HepG2 (cell line): ENCODE results near the gene ZNF394. TPM values are rescaled to one million over a fixed set of nuclear protein-coding genes. Genes with fewer than 3 reads are reported as not detected.

Experiments
- CENPX ChIP-seq: sonication (generic); formaldehyde crosslinking; IDR thresholded peaks from 2 replicates; pipeline ENCODE4 v1.9.0; 2021; ENCODE audit warnings: mild to moderate bottlenecking, missing genetic modification reagents, moderate library complexity
- ESRRA ChIP-seq: sonication (generic); formaldehyde crosslinking; IDR thresholded peaks from 2 replicates; pipeline ENCODE4 v1.5.1; 2020; ENCODE audit warnings: mild to moderate bottlenecking, low read depth, missing genetic modification reagents
- FUBP1 ChIP-seq: sonication (generic); formaldehyde crosslinking; IDR thresholded peaks from 2 replicates; pipeline ENCODE4 v1.5.1; 2020; ENCODE audit warnings: missing genetic modification reagents, mild to moderate bottlenecking, borderline replicate concordance
- GLMP ChIP-seq: sonication (generic); formaldehyde crosslinking; IDR thresholded peaks from 2 replicates; pipeline ENCODE4 v1.9.0; 2021; ENCODE audit warnings: missing genetic modification reagents, mild to moderate bottlenecking, borderline replicate concordance
- HNRNPLL ChIP-seq: fragments of 200-400 bp; formaldehyde crosslinking; IDR thresholded peaks from 2 replicates; pipeline ENCODE4 v1.6.1; 2017; ENCODE audit warnings: mild to moderate bottlenecking, low read depth, low read length; ENCODE audit not compliant: poor library complexity, severe bottlenecking
- MXD4 ChIP-seq: IDR thresholded peaks from 2 replicates; pipeline ENCODE4 v1.6.1; 2016; ENCODE audit warnings: mild to moderate bottlenecking, missing biosample characterization, missing genetic modification reagents
- PRPF4 ChIP-seq: fragments of 200-400 bp; formaldehyde crosslinking; IDR thresholded peaks from 2 replicates; pipeline ENCODE4 v1.6.1; 2016; ENCODE audit warnings: low read length, low read depth; ENCODE audit not compliant: poor library complexity, severe bottlenecking
- RELA ChIP-seq: sonication (generic); formaldehyde crosslinking; IDR thresholded peaks from 2 replicates; pipeline ENCODE4 v1.4.0; 2020; ENCODE audit warnings: missing genetic modification reagents
- SKIL ChIP-seq: sonication (generic); formaldehyde crosslinking; IDR thresholded peaks from 2 replicates; pipeline ENCODE4 v1.8.0; 2022; ENCODE audit warnings: missing genetic modification reagents, mild to moderate bottlenecking, moderate library complexity, borderline replicate concordance
- SPEN ChIP-seq: sonication (generic); formaldehyde crosslinking; IDR thresholded peaks from 2 replicates; pipeline ENCODE4 v1.5.1; 2020; ENCODE audit warnings: low read depth, mild to moderate bottlenecking, missing genetic modification reagents
- XRCC5 ChIP-seq: fragments of 200-400 bp; formaldehyde crosslinking; optimal IDR thresholded peaks from 2 replicates; pipeline ENCODE3; 2017; ENCODE audit warnings: mild to moderate bottlenecking, low read length
- ZFY ChIP-seq: sonication (generic); formaldehyde crosslinking; IDR thresholded peaks from 2 replicates; pipeline ENCODE4 v1.4.0; 2020; ENCODE audit warnings: missing genetic modification reagents
- ZKSCAN5 ChIP-seq: sonication (generic); formaldehyde crosslinking; IDR thresholded peaks from 2 replicates; pipeline ENCODE4 v1.5.1; 2020; ENCODE audit warnings: mild to moderate bottlenecking, missing genetic modification reagents
- ZNF235 ChIP-seq: sonication (generic); formaldehyde crosslinking; IDR thresholded peaks from 2 replicates; pipeline ENCODE4 v1.8.1; 2023; ENCODE audit warnings: mild to moderate bottlenecking, missing genetic modification reagents, borderline replicate concordance
- ZNF335 ChIP-seq: sonication (generic); formaldehyde crosslinking; IDR thresholded peaks from 2 replicates; pipeline ENCODE4 v1.4.0; 2020; ENCODE audit warnings: missing genetic modification reagents
- ZNF451 ChIP-seq: sonication (generic); formaldehyde crosslinking; IDR thresholded peaks from 2 replicates; pipeline ENCODE4 v1.5.0; 2020; ENCODE audit warnings: mild to moderate bottlenecking, missing genetic modification reagents
- ZNF558 ChIP-seq: sonication (generic); formaldehyde crosslinking; IDR thresholded peaks from 2 replicates; pipeline ENCODE4 v1.9.0; 2022; ENCODE audit warnings: mild to moderate bottlenecking, missing genetic modification reagents, borderline replicate concordance
- ZNF710 ChIP-seq: sonication (generic); formaldehyde crosslinking; IDR thresholded peaks from 2 replicates; pipeline ENCODE4 v1.5.0; 2020; ENCODE audit warnings: mild to moderate bottlenecking, missing genetic modification reagents, borderline replicate concordance
- ZNF800 ChIP-seq: sonication (generic); formaldehyde crosslinking; IDR thresholded peaks from 2 replicates; pipeline ENCODE4 v1.4.0; 2020; ENCODE audit warnings: missing genetic modification reagents
- polyA plus RNA-seq, 8 experiments: library from polyadenylated mRNA; depleted of rRNA in 3 of 8; stranded (reverse) in 7 of 8; unstranded in 1 of 8; fragments of >200 nt; fragmentation: Illumina TruSeq in 4 of 8; extraction: Trizol in 4 of 8; gene quantifications; 2 replicates each; pipeline versions ENCODE4 v1.2.1 to v1.2.3, GENCODE V29; 2011 to 2016; ENCODE audit warnings: low read depth in 4 of 8, missing spikeins in 1 of 8, mixed read lengths in 1 of 8; ENCODE audit not compliant: insufficient read depth in 1 of 8
- total RNA-seq, 5 experiments: library from RNA; depleted of rRNA; stranded (reverse); fragments of >200 nt; fragmentation: Illumina TruSeq; extraction: Trizol; gene quantifications; 2 replicates each; pipeline ENCODE4 v1.2.3, GENCODE V29; 2016; ENCODE audit warnings: low read depth in 1 of 5

Gene ZNF394
- total and polyA plus RNA-seq, 2 of the 13 experiments (the other 11 are each of a cell fraction or from before 2014, with no cell fraction given) = 7.8 to 19.6 TPM

- TF ChIP-seq GLMP = no peak
- no peak for TF ChIP-seq SKIL (CRISPR knock-in tag)
- peak; percentile 87 for TF ChIP-seq ZFY (CRISPR knock-in tag)
- peak; percentile 38 for TF ChIP-seq ZNF558
- TF ChIP-seq ZKSCAN5 (CRISPR knock-in tag) = no peak
- no peak for TF ChIP-seq XRCC5
- TF ChIP-seq MXD4 (CRISPR knock-in tag) = peak; percentile 80; the same call in 1 of the 2 replicates
- peak; percentile 72; the same call in 1 of the 2 replicates for TF ChIP-seq ZNF235 (CRISPR knock-in tag)
- no peak for TF ChIP-seq CENPX (CRISPR knock-in tag)
- TF ChIP-seq ZNF335 (CRISPR knock-in tag) = peak; percentile 88
- TF ChIP-seq ZNF800 (CRISPR knock-in tag) = 0 out of 2 replicates have a peak, but pooled peaks have one; percentile 57
- no peak for TF ChIP-seq ESRRA
- TF ChIP-seq HNRNPLL = peak; percentile 50
- TF ChIP-seq RELA (CRISPR knock-in tag) = no peak
- TF ChIP-seq SPEN (CRISPR knock-in tag) = peak; percentile 95
- no peak for TF ChIP-seq FUBP1 (CRISPR knock-in tag)
- no peak for TF ChIP-seq ZNF710 (CRISPR knock-in tag)
- TF ChIP-seq PRPF4 = no peak
- TF ChIP-seq ZNF451 (CRISPR knock-in tag) = 0 out of 2 replicates have a peak, but pooled peaks have one; percentile 16
These were observed at the start of gene ZNF394 (continued) for GRCh38 chr7:99499721-99500636.
